Ramos (cell line): ENCODE measurements around the gene CBLN3.

Source experiments
- in situ Hi-C: fragments of 300-500 bp; cut with MboI; formaldehyde crosslinking; loops from one replicate; pipeline ENCODE4 v1.14.3; 2022; ENCODE audit warnings: low sequenced_read_pairs; ENCODE audit not compliant: unreplicated experiment

The CBLN3 gene

GRCh38 chr14:24409192-24409591, 20.3 kb downstream of the CBLN3 start:
- in situ Hi-C loops = no loop called here

DNA sequence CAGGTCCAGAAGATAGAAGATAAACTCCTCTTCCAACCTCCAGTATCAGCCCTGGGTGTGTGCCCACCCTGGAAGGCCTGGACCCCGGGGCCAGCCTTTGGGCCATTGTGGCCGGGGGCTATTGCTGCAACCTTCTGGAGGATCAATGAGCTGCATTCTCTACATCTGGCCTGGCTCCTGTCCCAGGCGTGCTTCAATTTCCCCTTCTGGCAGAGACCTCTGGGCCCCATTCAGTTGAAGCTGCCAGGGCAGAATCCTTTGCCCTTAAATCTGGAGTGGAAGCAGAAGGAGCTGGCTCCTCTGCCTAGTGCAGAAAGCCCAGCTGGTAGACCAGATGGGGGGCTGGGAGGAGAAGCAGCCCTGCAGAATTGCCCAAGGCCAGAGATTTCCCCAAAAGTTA, 20.7 kb downstream of the CBLN3 start:
- in situ Hi-C loops = no loop called here

- in situ Hi-C loops = no loop called here
These were observed 21.7 kb downstream of the CBLN3 start for GRCh38 chr14:24407608-24408325.

GRCh38 chr14:24406416-24406815, 23.1 kb downstream of the CBLN3 start:
- in situ Hi-C loops = no loop called here

- in situ Hi-C loops = no loop called here
These were observed 24.7 kb downstream of the CBLN3 start for GRCh38 chr14:24404814-24405213.

GRCh38 chr14:24403294-24403998, 26.0 kb downstream of the CBLN3 start:
- in situ Hi-C loops = no loop called here

GRCh38 chr14:24401810-24402702, 27.4 kb downstream of the CBLN3 start:
- in situ Hi-C loops = no loop called here

- in situ Hi-C loops = no loop called here
These were observed 29.3 kb downstream of the CBLN3 start for GRCh38 chr14:24399999-24400718.

- in situ Hi-C loops = no loop called here
These were observed 30.0 kb downstream of the CBLN3 start for GRCh38 chr14:24399447-24399822.

DNA sequence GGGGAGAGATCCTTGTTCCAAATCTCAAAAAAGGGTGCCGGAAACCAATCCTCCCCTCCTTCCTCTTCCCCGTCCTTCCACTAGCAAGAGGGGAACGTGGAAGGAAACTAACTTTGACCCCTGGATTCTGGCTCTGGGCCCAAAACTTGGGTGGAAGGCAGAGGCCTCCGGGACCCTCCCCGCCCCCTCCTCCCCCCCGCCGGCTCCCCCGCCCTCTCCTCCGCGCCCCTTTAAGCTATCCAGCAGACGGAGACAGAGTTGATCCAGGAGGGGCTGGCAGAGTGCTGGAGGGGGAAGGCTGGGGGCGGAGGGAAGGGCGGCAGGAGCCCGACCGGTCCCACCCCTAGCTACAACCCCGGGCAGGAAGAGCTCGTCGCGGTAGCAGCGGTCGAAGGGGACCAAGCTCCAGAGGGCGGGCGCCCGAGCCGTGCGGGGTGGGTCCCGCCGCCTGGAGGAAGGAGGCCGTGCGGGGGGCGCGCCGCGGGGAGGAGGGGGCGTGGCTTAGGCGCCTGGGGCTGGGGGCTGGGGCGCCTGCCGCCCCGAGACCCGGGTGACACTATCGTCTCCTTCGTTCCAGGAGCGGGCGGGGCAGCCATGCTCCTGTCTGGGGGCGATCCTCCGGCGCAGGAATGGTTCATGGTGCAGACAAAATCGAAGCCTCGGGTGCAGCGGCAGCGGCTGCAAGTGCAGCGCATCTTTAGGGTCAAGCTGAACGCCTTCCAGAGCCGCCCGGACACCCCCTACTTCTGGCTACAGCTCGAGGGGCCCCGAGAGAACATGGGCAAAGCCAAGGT, 30.6 kb downstream of the CBLN3 start, which contains the start of gene NYNRIN:
Gene NYNRIN, plus strand, starts transcription at position 351 of the 794 bp plus-strand sequence. Its CDS starts 244 bp downstream, at position 595.
- in situ Hi-C loops = no loop called here

DNA sequence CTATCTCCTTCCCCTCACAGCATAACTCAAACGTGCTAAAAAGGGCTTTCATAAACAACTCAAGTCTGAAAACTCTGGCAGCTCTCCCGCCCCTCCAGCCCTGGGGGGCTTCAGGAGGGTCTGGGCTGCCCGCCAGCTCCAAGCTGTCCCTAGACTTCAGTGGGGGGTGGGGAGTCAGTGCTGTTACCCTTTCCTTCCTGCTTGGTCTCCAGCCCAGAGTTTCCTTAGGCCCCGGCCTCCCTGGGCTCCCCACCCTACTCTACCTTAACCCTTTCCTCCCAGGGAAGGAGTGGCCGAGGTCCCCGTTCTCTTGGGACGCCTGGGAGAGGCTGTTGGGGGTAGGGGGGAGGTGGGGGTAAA, 31.2 kb downstream of the CBLN3 start:
- in situ Hi-C loops = no loop called here

DNA sequence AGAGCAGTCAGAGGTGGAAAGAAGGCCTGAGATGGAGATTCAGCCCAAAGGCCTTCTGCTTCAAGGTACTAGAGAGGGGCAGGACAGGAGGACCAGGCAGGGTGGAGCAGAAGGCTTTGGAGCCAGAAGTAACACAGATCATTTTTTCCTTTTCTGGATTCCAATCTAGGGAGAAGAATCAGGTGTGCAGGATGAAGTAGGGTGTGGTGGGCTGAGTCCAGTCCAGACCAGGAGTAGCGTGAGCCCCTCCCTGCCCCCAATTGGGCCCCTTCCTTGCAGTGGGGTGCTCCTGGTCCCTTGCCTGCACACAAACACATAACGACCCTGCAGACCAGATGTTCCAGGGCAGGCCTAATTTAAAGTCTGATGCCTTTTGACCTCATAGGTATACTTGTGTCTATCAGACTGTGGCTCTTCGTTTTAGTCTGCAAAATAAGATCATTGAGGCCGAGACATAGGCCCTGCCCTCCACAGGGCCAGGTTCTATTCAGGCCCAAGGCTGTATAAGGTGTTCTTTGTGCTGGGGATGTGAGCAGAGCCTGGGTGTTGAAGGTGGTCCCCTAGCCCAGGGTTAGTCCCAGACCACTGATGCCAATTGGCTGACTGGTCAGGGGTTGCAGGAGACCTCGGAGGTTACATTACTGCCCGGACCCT, 31.7 kb downstream of the CBLN3 start:
- in situ Hi-C loops = no loop called here

- in situ Hi-C loops = no loop called here
These were observed 33.6 kb downstream of the CBLN3 start for GRCh38 chr14:24395609-24396582.

DNA sequence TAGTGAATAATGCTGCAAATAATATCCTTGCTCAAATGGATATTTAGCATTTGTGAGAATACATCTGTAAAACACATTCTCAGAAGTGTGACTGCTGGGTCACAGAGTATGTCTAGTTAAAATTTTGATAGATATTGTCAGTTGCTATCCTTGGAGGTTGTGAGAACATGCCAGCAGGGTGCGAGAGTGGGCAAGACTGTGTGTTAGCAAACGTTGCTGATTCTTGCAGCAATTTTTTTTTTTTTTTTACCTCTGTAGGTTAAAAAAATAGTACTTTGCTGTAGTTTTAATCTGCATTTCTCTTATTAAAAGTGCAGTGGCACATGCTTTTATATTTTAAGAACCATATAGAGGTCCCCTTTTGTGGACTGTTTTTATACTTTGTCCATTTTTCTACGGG, 35.2 kb downstream of the CBLN3 start:
- in situ Hi-C loops = no loop called here

GRCh38 chr14:24392325-24393091, 37.0 kb downstream of the CBLN3 start:
- in situ Hi-C loops = no loop called here

DNA sequence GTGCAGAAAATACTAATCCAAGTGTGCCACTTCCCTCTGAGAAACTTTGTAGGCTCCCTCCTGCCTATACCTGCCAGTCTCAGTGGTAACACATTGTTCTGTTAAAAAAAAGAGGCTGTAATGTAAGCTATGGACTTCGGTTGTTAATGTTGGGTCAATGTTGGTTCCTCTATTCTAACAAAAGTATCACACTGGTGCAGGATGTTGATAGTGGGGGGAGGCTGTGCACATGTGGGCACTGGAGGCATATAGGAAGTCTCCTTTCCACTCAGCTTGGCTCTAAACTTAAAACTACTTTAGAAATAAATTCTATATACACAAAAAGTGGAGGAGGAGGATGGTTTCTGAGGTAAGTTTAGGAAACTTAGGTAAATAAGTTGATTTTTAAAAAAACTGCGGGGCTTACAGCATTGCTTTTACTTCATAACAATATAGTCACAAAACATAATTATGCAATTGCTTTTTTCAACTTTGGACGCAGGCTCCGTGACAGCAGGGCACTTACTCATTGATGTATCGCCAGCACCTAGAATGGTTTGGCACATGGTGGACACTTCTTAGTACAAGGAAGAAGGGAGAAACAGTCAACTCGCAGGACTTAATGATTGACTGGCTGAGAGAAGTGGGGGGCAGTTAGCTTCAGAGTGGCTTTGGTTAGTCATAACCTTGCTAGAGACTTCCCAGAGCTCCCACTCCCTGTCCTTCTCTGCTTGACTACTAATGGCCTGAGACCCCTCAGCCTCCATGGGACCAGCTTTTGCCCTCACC, 38.6 kb downstream of the CBLN3 start:
- in situ Hi-C loops = no loop called here
